Measurements from ENCODE around the gene ALKBH3.

ALKBH3 gene

DNA sequence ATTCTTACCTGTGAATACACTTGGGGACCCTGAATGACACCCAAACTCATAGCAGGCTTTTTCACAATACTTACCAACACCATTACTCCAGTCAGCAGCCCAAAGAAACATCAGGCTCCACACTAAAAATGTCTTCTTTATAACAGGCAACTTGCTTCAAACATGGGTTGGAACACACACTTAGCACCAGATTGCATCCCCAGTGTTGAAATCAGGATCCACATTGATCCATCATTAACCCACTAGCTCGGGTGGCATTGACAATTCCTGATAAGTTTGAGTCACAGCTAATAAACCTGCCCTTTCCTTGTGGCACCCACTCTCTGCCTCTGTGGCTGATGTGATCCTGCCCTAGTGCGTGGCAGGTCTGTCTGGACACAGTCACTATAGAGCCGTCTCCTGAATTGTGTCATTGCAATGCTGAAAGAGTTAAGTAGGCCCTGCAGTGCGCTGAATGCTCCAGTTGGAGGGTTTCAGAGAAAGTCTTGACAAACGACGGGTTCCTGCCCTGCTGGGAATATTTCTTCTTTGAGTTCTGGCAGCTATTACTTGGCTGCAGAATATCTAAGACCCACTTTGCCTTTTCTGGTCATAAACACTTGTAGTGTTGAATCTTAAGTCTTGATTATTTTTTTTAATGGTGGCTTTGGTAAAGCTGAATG, 42.2 kb downstream of the ALKBH3 start:
- no peak for DNase-seq (ENCODE audit: low spot score)

DNA sequence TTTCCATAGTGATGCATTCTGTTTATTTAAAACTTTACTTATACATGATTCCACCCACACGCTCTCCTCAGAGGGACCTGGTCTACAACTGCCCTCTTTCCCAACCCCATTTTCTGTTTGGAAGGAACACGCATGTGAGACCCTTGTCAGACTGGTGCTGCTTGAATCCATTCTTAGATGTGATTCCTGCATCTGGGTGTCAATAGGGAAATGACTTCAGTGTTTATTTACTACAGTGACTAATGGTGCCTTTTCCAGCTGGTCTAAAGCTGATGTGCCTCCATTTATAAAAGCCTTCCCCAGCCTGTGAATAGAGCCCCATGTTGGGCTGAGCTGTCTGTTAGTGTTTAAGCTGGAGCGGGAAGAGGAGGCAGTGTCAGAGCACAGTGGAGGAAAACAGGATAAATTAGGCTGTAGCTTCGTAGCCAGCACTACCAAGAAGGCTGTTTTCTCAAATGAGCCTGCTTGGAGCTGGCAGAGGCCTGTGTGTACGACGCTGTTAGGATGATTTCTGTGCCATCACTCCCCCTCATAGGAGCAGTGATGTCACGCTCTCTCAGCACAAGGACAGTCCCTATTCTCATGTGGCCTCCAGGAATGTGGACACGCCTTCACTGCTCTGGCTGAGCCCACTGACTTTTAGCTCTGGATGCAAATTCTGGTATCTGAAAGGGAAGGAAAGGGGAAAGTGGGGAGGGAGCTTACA, 42.9 kb downstream of the ALKBH3 start:
- no peak for DNase-seq (ENCODE audit: low spot score)

DNA sequence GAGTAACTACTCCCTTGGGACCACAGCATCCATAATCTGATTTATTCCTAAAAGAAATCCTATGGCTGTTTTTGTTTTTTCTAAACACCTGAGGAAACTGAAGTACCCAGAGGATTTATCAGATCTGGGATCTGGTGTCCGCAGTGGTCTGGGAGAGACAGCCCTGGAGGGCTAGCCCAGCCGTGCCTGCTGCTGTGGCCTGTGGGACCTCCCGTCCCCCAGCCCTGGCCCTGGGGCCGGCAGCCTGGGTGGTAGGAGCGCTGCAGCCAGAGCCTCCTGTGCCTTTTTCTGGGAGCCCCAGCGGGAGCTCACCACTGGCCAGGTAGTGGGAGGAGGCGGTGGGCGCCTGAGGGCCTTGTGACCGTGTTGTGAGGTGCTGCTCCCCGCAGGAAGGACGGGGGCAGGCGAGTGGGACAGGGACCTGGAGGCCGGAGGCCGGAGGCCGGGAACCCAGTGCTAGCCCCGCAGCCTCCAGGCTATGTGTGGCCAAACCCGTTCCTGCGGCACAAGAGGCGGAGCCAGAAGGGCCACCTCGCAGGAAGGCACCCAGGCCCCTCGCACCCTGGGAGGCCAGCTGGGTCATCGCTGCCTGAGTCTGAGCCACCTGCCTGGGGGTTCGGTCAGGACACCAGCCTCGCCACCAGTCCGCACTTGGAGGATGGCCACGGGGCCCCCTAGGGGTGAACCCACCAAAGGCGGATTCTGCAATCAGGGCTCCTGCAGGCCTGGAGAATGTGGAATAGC, 43.7 kb downstream of the ALKBH3 start:
- DNase-seq (ENCODE audit: low spot score), result no peak

DNA sequence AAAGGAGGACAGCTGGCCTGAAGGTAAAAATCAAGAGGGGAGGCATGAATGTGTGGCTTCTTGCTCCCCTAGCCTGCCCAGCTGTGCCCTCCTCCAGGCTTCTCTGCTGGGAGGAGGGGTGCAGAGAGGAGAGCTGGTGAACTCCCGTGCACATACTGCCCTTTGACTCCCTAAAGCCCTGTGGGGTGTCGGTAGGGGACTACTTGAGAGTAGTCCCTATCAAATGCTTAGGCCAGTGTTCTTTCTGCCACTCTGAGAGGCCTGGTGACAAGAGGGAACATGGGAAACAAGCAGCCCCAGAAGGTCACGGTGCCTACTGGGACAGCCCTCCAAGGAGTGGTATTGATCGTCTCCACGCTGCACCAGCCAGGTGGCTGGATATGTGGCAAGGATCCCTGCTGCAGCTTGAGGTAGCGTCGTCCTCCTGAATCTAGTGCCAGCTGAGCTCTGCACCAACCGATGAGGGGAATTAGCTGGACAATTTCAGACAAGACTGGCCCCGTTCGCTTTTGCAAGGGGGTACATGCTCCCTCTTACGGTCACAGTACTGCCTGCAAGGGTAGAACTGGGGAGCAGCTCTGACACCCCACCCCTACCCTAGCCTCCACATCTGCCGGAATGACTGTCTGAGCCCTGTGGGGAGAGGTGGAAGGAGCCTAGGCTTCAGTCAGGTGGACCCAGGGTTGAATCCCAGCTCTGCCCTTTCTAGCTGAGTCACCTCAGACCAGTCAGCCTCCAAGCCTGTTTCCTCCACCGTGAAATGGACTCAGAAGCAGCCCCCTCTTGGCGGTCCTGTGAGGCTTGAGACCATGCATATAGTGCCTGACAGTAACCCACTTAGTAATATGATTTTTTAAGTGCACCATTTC, 44.7 kb downstream of the ALKBH3 start:
- DNase-seq (ENCODE audit: low spot score), result no peak

DNA sequence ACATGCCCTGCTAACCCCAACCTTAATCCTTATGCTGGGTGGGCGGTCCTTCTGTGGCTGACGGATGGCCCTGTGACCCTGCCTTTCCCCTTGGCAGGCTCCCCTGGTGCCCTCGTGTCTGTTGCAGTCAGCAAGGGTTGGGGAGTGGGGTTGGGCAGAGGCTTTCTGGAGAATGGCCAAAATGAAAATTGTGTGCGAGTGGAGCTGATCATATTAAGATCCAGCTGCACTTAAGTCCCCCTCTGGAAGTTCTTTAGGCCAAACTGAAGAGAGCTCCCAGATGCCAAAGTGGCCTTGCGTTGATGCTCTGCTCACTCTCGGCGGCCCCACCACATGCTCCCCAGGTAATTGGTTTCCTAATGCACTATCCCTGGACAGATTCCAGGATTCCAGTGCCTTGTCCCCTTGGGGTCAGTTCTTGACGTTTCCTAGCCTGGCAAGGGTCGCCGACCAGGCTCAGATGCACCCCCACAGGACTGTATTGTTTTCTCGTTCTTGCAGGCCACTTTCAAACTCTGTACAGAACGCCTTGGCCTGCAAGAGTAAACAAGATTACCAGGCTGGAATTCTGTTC, 45.4 kb downstream of the ALKBH3 start:
- no peak for DNase-seq (ENCODE audit: low spot score)

DNA sequence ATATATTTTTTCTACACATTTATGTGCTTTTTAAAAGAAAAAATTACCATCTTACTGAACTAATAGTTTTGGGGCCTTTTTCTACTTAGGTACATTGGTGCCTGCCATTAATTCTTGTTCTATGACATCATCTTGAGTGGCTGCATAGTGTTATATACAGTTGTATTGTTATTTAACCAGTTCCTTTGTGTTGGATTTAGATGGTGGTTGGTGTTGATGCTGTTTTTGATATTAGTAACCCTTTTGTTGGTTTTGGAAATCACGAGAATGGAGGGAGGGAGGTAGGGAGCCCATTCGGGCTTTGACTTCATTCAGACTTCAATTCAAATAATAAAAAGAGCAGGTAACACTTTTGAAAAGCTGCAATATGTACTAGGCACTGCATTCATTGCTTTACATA, 46.4 kb downstream of the ALKBH3 start:
- no peak for DNase-seq (ENCODE audit: low spot score)

DNA sequence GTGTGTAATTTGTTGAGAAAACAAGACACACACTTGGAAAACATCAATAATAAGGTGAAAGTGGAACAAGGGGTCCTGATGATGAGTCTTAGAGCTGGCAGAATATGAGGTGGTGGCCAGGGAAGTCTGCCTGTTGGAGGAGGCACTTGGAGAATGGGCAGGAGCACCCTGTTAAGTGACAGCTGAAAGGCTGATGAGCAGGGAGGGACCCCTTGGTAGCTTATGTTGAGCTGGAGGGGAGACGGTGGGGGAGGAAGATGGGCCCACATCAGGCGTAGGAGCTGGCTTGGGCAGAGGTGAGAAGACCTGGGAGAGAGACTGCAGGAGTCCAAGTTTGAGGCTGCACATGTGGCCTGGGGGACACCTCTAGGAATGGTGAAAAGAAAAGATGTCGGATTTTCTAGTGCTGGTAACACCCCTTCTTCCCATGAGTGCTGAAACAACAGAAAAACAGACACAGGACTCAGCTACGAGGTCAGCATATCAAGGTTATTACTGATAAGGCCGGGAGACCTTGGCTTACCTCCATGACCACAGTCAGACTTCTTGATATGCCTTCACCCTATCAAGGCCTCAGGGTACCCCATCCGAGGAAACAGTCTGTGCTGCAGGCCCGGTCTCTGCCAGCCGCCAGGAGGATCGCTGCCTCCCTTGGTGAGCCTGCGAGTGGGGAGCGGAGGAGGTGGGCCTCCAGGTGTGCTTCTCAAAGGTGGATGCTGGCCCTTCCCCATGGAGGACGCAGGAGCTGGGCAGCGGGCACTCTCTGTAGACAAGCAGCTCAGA, 47.5 kb downstream of the ALKBH3 start:
- DNase-seq (ENCODE audit: low spot score), result no peak

DNA sequence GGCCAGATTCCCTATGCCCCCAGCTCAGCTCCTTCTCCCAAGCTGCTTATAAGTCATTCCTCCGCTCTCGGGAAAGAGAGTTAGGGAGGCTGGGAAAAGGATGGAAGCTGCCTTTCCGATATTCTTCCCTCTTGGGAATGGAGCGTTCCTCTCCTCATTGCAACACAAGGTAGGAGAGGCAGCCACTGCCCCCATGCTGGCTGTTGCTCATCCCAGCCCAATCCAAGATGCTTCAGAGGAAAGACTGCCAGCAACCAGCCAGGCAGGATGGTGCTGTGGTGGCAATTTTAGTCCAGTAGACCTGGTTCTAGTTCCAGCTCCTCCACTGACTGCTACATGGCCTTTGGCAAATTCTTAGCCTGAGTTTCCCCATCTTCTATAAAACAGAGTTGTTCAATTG, 48.1 kb downstream of the ALKBH3 start:
- DNase-seq (ENCODE audit: low spot score), result no peak

DNA sequence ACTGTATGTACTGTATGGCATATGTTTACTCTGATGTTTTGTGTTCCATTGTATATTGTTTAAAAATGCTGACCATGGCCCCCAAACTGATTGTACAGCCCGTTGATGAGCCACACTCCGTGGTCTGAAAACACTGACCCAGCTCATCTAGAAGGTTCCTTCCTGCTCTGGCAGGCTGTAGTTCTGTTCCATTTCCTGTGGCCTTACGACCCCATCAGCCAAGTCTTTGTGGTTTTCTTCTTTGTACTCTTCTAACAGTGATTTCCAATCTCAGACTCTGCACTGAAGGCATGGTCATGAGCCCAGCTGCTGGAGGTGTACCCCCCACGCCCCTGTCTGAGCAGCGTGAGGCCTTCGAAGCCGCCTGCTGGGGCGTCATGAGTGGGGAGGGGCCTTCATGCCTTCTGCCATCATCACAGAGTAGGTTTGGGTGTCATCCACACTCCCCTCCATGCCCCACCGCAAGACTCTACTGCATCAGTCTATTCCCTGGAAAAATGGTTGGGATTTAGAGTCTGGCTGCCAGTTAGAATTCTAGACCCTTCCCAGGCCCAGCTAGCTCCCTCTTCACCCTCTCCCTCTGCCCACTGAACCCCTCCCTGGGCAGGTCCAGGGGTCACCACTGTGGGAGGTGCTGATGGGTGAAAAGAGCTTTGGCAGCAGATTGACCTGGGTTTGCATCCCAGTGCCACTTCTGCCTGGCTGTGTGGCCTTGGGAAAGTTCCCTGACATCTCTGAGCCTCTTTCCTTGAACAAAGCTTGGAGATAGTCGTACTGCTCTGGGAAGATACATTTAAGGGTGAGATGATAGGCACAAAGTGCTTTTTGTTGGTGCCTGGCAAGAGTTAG, 50.5 kb downstream of the ALKBH3 start:
- DNase-seq (ENCODE audit: low spot score), result no peak

DNA sequence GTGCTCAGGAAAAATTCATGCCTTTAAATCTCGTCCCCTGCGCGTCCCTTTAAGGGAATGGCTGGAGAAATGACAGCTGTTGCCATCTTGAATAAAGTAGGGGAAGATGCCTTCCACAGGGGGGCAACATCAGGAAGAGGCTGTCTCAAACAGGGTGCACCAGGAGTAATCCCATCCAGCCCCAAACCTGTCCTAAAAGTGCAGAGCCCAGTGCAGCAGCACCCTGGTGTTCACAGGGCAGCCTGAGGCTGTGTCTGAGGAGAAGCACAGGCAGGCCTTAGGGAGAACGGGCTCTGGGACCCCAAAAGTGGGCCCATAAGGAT, 51.0 kb downstream of the ALKBH3 start:
- no peak for DNase-seq (ENCODE audit: low spot score)

DNA sequence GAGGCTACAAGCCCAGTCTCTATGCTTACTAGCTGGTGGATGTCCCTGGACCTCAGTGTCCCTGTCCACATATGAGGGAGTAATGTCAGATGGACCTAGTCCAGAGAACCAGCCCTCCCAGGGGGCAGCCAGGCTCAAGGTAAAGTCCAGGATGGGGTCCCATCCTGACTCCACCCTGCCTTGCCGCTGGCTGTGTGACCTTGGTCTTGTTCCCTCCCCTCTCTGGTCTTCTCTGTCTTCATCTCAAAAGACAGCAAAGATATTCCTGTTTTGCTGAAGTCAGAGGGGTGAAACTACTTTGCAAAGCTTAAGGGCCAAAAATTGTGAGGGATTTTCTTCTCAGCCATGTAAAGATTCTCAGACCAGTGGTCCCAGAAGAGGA, 52.6 kb downstream of the ALKBH3 start:
- DNase-seq (ENCODE audit: low spot score), result no peak

DNA sequence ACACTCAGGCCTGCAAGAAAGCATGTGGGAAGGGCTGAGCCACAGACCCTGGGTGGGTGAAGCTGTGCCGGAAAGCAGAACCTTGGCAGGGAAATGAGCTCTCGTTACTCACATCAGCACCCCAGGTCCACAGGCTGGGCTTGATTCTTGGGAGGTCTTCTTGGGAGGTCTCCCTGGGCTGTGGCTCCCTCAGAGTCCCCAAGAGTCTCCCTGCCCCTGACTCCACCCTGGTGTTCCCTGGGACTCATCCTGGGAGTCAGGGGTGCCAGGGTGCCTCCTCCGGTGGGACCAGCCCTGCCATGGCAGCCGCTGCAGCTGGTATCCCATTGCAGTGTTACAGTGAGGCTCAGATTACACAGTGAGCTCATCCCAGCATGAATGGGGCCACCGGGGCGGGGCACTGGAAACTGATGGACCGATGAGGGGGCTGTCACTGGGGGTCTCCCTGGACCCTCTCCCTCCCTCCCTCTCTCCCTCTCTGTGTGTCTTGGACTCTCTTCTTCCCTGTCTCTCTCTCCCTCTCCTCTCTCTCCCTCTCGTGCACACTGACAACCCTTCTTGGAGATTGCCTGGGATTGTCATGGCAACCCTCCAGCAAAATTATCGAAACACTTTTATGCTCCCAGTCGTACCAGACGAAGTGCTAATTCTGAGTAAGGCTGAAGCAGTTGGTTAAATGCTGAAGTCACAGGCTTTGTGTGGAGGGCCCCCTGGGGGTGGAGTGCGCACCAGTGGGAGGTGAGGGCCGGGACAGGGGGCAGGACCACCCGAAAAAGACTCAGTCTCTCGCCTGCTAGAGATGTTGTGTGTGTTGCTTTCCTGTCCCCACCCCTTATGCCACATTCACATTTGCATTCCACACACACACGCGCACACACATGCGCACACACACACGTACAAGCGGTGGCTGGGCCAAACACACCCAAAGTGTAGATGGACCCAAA, 53.2 kb downstream of the ALKBH3 start:
- no peak for DNase-seq (ENCODE audit: low spot score)

DNA sequence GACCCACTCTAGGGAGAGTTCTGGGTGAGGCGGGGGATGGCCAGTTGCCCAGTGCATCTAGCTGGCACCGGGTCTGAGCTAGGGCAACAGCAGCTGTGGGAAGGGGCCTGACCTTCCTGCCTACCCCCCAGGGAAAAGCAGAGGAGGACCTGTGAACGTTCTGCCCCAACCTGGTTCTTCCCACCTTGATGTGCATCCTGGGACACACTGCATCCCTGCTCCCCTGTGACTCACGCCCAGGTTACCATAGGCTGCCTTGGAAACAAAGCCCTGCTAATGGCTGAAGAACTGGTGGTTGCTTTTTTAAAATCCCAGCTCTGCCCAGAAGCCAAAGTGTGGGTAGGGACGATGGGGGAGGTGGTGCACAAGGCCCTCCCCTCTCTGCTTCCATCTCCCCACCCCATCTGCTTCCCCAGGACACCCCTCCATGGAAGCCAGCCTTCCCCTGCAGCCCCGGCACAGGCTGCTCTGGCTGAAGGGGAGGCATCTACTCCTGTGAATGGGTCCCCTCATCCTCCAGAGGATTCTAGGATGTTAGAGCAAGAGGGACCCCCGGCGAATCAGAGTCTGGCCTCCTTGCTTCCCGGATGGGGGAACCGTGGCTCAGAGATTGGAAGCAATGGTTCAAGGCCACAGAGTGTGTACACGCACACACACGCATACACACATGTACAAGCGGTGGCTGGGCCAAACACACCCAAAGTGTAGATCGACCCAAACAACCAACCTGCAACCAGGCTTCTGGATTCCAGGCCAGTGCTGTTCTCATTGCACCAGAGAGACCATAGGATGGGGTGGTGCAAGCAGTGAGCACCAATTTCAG, 54.2 kb downstream of the ALKBH3 start:
- DNase-seq (ENCODE audit: low spot score), result no peak

DNA sequence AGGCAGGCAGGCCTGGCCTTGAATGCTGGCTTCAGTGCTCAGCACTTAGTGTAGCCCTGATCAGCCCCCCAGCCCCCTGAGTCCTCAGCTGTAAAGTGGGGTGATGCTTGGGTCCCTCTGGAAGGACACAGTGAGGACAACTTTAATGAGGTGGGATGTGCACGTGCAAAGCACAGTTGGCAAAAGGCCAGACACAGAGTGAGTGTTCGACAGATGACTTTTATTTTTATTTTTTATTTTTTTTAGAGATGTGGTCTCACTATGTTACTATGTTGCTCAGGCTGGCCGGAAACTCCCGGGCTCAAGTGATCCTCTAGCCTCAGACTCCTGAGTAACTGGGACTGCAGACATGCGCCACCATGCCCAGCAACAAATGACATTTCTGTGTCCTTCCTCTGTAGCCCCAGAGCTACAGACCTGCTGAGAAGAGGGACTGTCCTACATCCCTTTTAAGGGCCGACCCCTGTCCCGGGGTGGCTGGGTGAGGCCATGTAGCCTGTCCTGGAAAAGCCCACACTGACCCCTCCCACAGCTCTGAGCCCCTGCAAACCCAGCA, 54.9 kb downstream of the ALKBH3 start:
- no peak for DNase-seq (ENCODE audit: low spot score)

DNA sequence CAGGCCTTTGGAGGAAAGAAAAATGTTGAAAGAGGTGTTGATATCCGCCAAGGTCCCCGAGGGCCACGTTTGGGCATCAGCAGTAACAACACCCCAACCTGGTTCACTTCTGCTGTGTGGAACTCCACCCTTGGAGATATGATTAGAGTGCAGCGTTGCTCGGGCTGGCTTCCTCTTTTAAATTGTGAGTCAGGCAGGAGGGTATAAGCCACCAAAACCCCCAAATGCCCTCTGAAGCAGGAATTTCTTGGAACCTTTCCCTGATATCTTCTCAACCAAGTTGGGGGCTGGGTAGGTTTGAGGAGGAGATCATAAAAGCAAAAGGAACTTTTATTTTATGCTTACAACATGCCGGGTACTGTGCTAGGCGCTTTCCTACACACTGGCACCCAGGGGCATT, 55.4 kb downstream of the ALKBH3 start:
- no peak for DNase-seq (ENCODE audit: low spot score)

DNA sequence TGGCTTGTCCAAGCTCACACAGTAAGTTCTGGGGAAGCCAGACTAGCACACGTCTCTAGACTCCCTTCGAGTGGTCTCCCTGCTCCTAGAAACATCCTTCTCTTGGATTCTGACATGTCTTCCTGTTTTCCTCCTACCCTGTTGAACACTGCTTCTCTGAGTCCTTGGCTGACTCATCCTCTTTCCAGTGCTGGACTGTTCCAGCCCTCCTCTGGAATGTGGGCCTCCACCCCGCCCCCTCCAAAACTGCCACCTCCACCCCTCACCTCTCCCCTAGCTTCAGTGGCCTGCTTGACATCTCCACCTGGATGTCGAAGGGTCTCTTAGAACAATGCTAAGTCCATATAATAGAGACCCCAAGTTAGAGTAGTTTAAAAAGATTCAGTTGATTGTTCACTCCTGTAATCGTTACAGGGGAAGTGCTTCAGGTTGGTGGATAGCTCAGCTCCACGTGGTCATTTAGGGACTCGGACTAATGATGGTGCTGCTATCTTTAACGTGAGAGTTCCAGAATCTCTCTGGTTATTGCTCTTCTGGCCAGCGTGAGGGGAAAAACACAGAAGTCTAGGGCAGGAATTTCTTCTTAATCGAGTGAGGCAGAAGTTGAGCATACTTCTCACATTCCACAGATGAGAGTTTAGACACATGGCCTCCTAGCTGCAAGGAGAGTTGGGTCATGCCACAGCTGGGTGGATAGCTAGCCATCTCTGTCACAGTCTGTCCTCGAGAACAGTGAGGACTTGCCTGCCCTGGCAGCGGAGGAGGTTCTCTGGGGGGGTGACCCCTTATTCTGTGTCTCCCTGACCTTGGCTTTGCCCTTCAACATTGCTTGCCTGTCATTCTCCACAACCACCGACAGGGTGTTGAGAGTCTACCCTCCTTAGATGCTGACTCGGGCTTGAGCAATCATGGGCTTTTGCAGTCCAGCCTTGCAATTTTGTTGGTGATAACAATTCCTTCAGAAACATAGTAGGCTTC, 57.1 kb downstream of the ALKBH3 start:
- no peak for DNase-seq (ENCODE audit: low spot score)

Data from cerebellar cortex (tissue), 1 donor.